NOMO-1 treated with dmso at 0.1 percent for 144 hours (cell line): Measurements from ENCODE around the gene TRIM44.

ENCODE experiments used
- DNase-seq: peaks from one replicate; lab custom pipeline; 2025; ENCODE audit not compliant: unreplicated experiment; lab: John Stamatoyannopoulos, UW

Gene TRIM44

GRCh38 chr11:35662649-35663407, at the start of gene TRIM44:
Gene TRIM44, plus strand, starts transcription at chr11:35662775. Its CDS starts 337 bp downstream, at chr11:35663112.
- DNase-seq = peak; percentile 70

- no peak for DNase-seq
Measured at GRCh38 chr11:35614939-35615569, 47.5 kb upstream of the TRIM44 start.

- peak; percentile 22 for DNase-seq
Measured at GRCh38 chr11:35615921-35616900, 46.4 kb upstream of the TRIM44 start.

GRCh38 chr11:35617316-35617686, 45.3 kb upstream of the TRIM44 start:
- DNase-seq = no peak

- no peak for DNase-seq
Measured at GRCh38 chr11:35617687-35618496, 44.7 kb upstream of the TRIM44 start, which contains the start of gene FJX1. Gene FJX1, plus strand, starts transcription at chr11:35618460. Its CDS starts 177 bp downstream, at chr11:35618637.

GRCh38 chr11:35618497-35619115, 44.0 kb upstream of the TRIM44 start:
- DNase-seq = no peak

- no peak for DNase-seq
Measured at GRCh38 chr11:35619116-35619854, 43.3 kb upstream of the TRIM44 start.

- no peak for DNase-seq
Measured at GRCh38 chr11:35619855-35620640, 42.5 kb upstream of the TRIM44 start.

GRCh38 chr11:35620795-35621194, 41.8 kb upstream of the TRIM44 start:
- DNase-seq = no peak

GRCh38 chr11:35621620-35622019, 41.0 kb upstream of the TRIM44 start:
- no peak for DNase-seq

- DNase-seq = no peak
Measured at GRCh38 chr11:35622070-35622469, 40.5 kb upstream of the TRIM44 start.

- DNase-seq = no peak
Measured at GRCh38 chr11:35623621-35624168, 38.9 kb upstream of the TRIM44 start.

- DNase-seq = no peak
Measured at GRCh38 chr11:35624316-35624715, 38.3 kb upstream of the TRIM44 start.

GRCh38 chr11:35624781-35625180, 37.8 kb upstream of the TRIM44 start:
- DNase-seq = no peak

- DNase-seq = no peak
Measured at GRCh38 chr11:35626501-35626900, 36.1 kb upstream of the TRIM44 start.

GRCh38 chr11:35629511-35629910, 33.1 kb upstream of the TRIM44 start:
- DNase-seq = no peak

- no peak for DNase-seq
Measured at GRCh38 chr11:35629914-35630313, 32.7 kb upstream of the TRIM44 start.

GRCh38 chr11:35631891-35632290, 30.7 kb upstream of the TRIM44 start:
- DNase-seq = no peak
